Spinal cord (tissue), 10 donors: ENCODE measurements around the gene ITGBL1. TPM values are rescaled to one million over a fixed set of nuclear protein-coding genes. Genes with fewer than 3 reads are reported as not detected.
A peak's percentile ranks its signal among the peaks of the same experiment; 100 is the strongest.

Source experiments
- DNase-seq, 6 donors: peaks; one replicate each; pipeline versions ENCODE4 v3.0.0 to v3.0.0-alpha.2; 2013 to 2015; ENCODE audit warnings: low spot score in 6 of 6, low read depth in 4 of 6
- H3K27ac ChIP-seq: one replicate; pipeline ENCODE4 v1.5.1; 2013; ENCODE audit warnings: low read depth, low read length, control low read depth
- H3K27me3 ChIP-seq: one replicate; pipeline ENCODE4 v1.6.1; 2013; ENCODE audit warnings: low read length; ENCODE audit not compliant: control insufficient read depth, insufficient read depth
- H3K36me3 ChIP-seq: one replicate; pipeline ENCODE4 v1.6.1; 2013; ENCODE audit warnings: low read length; ENCODE audit not compliant: control insufficient read depth, insufficient read depth
- H3K4me1 ChIP-seq: one replicate; pipeline ENCODE4 v1.6.1; 2013; ENCODE audit warnings: low read length; ENCODE audit not compliant: control insufficient read depth, insufficient read depth
- H3K4me3 ChIP-seq: one replicate; pipeline ENCODE4 v1.5.1; 2013; ENCODE audit warnings: low read depth, low read length, control low read depth
- H3K9me3 ChIP-seq: one replicate; pipeline ENCODE4 v1.6.1; 2013; ENCODE audit warnings: low read length; ENCODE audit not compliant: control insufficient read depth, insufficient read depth
- WGBS: methylation state at CpG from one replicate; pipeline ENCODE4 v1.1.5; 2013; ENCODE audit warnings: missing lambda C conversion rate; ENCODE audit not compliant: insufficient coverage; 5-methylcytosine and 5-hydroxymethylcytosine counted together
- polyA plus RNA-seq, 2 donors: library from polyadenylated mRNA; unstranded; fragments of 120-200 nt; gene quantifications; one replicate each; pipeline ENCODE4 v1.2.1, GENCODE V29; 2013; ENCODE audit not compliant: insufficient read length in 2 of 2
- total RNA-seq, 2 donors: library from RNA; depleted of rRNA in 1 of 2; stranded (reverse); fragments of 120-200 nt in 1 of 2; fragments of >200 nt in 1 of 2; gene quantifications; one replicate each; pipeline versions ENCODE4 v1.2.3 to v1.2.4, GENCODE V29; 2013 to 2014
- donor health status: healthy.

Gene ITGBL1
- total and polyA plus RNA-seq, 4 donors: 0.54 to 189 (median 37.8) TPM

DNA sequence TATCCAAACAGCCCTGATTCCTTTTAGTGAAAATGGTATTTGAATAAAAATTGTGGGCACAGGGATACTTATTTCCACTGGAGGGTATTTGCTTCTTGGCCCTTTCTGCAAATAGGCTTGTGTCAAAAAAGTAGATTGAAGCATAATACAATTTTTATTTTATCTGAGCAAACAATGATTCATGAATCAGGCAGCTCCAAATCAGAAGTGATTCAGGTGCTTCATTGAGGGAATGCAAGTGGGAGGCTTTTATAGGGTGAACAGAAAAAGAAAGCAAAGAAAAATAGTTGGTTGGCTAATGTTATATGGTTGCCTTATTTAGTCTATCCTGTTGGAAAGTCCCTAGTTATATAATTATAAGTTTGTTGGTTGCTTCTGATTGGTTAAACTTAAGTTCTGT lies 117.9 kb downstream of the ITGBL1 start:
- H3K27ac ChIP-seq: no peak overlapping the region
- no peaks in the 10 kb centered on the region for H3K27me3 ChIP-seq
- no peaks in the 10 kb centered on the region for H3K36me3 ChIP-seq
- no peak overlapping the region for H3K4me3 ChIP-seq
- DNase-seq: no peak
- H3K4me1 ChIP-seq: no peaks in the 10 kb centered on the region
- no peaks in the 10 kb centered on the region for H3K9me3 ChIP-seq

DNA sequence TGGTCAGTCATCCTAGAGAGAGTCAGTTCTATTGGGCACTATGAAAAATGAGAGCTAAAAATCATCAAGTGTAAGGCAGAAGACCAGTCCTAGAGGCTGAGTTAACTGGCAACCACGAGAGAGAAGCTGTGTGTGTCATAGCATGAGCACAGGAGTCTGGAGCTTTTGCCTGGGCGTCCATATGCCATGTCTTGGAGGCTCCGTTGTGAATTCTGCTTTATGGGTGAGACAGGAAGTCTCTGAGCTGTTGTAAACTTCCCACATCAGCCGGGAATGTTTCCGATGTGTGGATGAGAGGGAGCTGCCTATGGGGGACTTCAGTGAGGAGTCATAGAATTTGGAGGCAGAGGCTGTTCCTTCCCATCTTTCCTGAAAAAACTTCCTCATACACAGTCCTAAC lies 120.0 kb downstream of the ITGBL1 start:
- Histone ChIP-seq H3K4me3 (no peak overlapping the region), H3K4me1 (no peaks in the 10 kb centered on the region), H3K9me3 (no peaks in the 10 kb centered on the region), H3K27ac (no peak overlapping the region), H3K36me3 (no peaks in the 10 kb centered on the region), H3K27me3 (no peaks in the 10 kb centered on the region)
- 53% methylated on average over 3 of the region's 5 CpGs for WGBS
- peak in 1 of 6 donors; percentile 4 for DNase-seq

DNA sequence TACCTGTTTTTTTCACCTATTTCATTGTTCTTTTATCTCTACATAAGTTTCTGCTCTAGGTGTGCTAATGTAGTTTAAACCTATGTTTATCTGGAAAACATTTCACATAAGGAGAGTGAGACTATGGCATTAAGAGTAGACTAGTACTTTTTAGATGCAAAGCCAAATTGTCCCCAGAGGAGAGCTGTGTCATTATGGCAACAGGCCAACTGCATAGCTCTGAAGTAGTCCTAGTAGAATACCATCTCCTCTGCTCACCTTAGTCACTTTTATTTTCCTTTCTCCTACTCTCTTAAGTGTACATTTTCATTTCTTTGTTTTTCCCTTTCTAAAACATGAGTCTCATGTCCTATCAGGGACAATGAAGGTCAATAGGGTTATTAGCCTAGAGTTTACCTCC lies 123.1 kb downstream of the ITGBL1 start:
- H3K27me3 ChIP-seq: no peaks in the 10 kb centered on the region
- DNase-seq: peak in 1 of 6 donors; percentile 50
- no peak overlapping the region for H3K27ac ChIP-seq
- H3K4me1 ChIP-seq: no peaks in the 10 kb centered on the region
- H3K9me3 ChIP-seq: no peaks in the 10 kb centered on the region
- no peaks in the 10 kb centered on the region for H3K36me3 ChIP-seq
- no peak overlapping the region for H3K4me3 ChIP-seq

DNA sequence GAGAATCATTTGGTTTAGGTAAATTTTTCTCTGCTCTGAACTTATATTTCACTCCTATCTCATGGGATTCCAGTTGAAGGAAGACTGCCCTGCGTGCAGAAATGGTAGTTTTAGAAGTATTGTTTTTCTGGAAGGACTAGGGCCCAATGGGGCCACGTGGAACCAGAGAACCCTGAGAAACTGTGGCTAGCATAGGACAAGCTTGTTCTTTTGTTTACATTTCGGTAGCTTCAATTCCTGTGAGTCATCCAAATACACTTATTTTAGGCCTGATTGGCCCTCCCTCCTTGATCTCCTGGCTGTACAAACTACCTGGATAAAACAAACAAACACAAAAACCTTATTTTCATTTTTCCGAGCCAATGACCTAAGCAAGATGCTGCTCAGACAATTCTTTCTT lies 124.0 kb downstream of the ITGBL1 start:
- WGBS: 55% methylated on average over 2 of the region's 4 CpGs
- H3K4me3 ChIP-seq: no peak overlapping the region
- no peaks in the 10 kb centered on the region for H3K9me3 ChIP-seq
- no peaks in the 10 kb centered on the region for H3K36me3 ChIP-seq
- no peak overlapping the region for H3K27ac ChIP-seq
- H3K27me3 ChIP-seq: no peaks in the 10 kb centered on the region
- no peaks in the 10 kb centered on the region for H3K4me1 ChIP-seq
- no peak for DNase-seq

DNA sequence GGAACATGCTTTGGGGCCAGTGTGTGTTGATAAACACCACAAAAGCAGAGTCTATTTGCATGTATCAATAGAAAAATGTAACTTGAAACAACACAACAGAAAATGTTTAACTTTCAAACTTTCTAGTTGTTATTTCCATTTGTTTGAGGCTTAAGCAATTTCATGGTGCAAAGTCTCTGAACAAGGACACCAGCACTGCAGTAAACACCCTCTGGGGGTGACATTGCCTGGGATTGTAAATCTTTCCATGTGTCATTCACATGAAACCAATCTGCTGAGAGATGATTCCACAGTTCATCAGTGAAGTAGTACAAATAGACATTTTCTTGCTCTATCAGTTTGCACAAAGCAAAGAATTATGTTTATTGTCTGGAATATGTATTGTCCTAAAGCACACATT lies 124.5 kb downstream of the ITGBL1 start:
- no peaks in the 10 kb centered on the region for H3K9me3 ChIP-seq
- no peak overlapping the region for H3K27ac ChIP-seq
- peak in 1 of 6 donors; percentile 20 for DNase-seq
- H3K27me3 ChIP-seq: no peaks in the 10 kb centered on the region
- no peaks in the 10 kb centered on the region for H3K36me3 ChIP-seq
- H3K4me1 ChIP-seq: no peaks in the 10 kb centered on the region
- H3K4me3 ChIP-seq: no peak overlapping the region

DNA sequence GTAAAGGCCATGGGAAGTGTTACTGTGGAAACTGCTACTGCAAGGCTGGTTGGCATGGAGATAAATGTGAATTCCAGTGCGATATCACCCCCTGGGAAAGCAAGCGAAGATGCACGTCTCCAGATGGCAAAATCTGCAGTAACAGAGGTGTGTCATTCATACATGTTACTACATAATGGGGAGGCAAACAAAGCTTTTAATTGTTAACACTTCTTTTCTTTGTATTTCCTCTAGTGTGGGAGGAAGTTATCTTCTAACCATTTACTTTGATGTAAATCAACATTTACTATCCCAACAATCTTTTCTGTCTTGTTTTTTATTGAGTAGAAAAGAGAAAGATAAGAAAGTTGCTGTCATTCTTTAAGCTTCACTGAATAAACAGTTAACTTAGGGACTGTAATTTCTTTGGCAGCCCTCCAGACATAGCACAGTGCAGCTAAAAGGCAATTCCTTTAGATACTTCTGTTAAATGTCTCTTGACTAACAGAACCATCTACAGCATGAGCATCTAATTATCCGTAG lies 126.9 kb downstream of the ITGBL1 start:
- H3K4me3 ChIP-seq: no peak overlapping the region
- no peaks in the 10 kb centered on the region for H3K4me1 ChIP-seq
- no peak overlapping the region for H3K27ac ChIP-seq
- no peaks in the 10 kb centered on the region for H3K9me3 ChIP-seq
- no peaks in the 10 kb centered on the region for H3K27me3 ChIP-seq
- H3K36me3 ChIP-seq: no peaks in the 10 kb centered on the region
- WGBS: 0% methylated on average over 1 of the region's 4 CpGs
- DNase-seq: peak; percentile 38 to 95 (median 54)

DNA sequence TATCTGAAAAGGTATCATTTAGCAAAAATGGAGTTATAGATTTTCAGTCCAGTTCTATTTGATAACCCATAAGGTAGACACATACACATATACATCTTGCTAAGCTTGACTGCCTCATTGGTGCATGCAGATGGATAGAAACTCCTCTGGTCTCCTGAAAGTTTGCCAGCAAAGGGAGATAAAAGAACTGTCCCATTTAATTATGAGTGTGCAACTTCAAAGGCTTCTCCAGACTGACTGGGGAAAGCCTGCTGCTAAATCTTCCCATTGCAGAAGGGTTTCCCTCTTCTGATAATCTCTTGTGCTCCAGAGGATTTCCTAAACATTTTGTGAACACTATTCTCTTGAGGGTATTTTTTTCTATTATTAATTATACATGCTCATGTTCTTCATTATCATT lies 131.9 kb downstream of the ITGBL1 start:
- Histone ChIP-seq H3K27ac (no peak overlapping the region), H3K4me1 (no peaks in the 10 kb centered on the region), H3K9me3 (no peaks in the 10 kb centered on the region), H3K36me3 (no peaks in the 10 kb centered on the region), H3K4me3 (no peak overlapping the region), H3K27me3 (no peaks in the 10 kb centered on the region)
- DNase-seq: peak in 1 of 6 donors; percentile 42

DNA sequence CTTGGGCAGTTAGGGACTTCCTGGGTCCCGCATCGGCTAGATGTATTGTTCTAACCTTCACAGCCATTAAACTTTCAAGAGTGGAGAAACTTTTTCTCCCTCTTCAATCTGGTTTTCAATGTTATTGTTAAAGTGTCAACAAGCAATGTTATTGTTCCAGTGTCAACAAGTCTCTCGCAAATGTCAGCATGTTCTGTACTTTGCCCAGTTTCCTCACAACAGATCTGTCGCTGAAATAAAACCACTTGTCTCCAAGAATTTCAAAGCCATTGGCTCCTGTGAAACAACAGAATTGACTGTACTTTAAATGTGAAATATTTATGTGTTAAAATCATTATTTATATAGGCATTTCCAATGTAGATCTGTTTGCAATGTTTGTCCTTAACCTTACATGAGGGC lies 138.0 kb downstream of the ITGBL1 start:
- WGBS: 100% methylated on average over 1 of the region's 4 CpGs
- Histone ChIP-seq H3K27me3 (no peaks in the 10 kb centered on the region), H3K4me3 (no peak overlapping the region), H3K9me3 (peaks cover 3% of the 10 kb centered on the region), H3K4me1 (no peaks in the 10 kb centered on the region), H3K27ac (no peak overlapping the region), H3K36me3 (no peaks in the 10 kb centered on the region)
- DNase-seq: no peak

DNA sequence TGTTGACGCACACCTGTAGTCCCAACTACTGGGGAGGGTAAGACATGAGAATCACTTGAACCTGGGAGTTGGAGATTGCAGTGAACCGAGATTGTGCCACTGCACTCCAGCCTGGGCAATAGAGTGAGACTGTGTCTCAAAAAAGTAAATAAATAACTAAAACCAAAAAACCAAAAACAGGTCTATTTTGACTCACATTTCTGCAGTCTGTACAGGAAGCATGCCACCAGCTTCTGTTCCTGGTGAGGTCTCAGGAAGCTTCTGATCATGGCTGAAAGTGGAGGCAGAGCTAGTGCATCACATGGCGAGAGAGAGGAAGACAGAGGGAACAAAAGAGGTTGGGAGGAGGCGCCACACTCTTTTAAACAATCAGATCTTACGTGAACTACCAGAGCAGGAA lies 142.5 kb downstream of the ITGBL1 start:
- no peak for DNase-seq
- Histone ChIP-seq H3K27me3 (no peaks in the 10 kb centered on the region), H3K36me3 (no peaks in the 10 kb centered on the region), H3K9me3 (peaks cover 3% of the 10 kb centered on the region), H3K4me3 (no peak overlapping the region), H3K27ac (no peak overlapping the region), H3K4me1 (no peaks in the 10 kb centered on the region)
- 20% methylated on average over 1 of the region's 5 CpGs for WGBS

DNA sequence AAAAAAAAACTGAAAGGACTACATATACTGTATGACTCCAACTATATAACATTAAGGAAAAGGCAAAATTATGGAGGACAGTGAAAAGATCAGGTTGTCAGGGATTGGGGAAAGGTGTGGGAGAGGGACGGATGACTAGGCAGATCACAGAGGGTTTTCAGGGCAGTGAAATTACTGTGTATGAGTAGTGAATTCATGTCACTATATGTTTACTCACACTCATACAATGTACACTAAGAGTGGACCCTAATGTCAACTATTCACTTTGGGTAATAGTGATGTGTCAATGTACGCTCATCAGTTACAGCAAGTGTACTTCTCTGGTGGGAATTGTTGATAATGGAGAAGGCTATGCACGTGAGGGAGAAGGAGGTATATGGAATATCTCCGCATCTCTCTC lies 144.3 kb downstream of the ITGBL1 start:
- no peaks in the 10 kb centered on the region for H3K4me1 ChIP-seq
- no peaks in the 10 kb centered on the region for H3K27me3 ChIP-seq
- peaks cover 3% of the 10 kb centered on the region for H3K9me3 ChIP-seq
- H3K4me3 ChIP-seq: no peak overlapping the region
- H3K27ac ChIP-seq: no peak overlapping the region
- DNase-seq: no peak
- no peaks in the 10 kb centered on the region for H3K36me3 ChIP-seq
- WGBS: no CpG with 5 or more reads among the region's 4 CpGs
